ENCODE results near the gene ARMC2. TPM values are rescaled to one million over a fixed set of nuclear protein-coding genes. Genes with fewer than 3 reads are reported as not detected.
"Not testable (repeated sequence)": the region's sequence is repeated elsewhere in the genome, so short reads cannot be mapped to it uniquely, and the experiment has no call there.

The ARMC2 gene
- total RNA-seq, 1 experiment from 2014 or later = 12.6 TPM

DNA sequence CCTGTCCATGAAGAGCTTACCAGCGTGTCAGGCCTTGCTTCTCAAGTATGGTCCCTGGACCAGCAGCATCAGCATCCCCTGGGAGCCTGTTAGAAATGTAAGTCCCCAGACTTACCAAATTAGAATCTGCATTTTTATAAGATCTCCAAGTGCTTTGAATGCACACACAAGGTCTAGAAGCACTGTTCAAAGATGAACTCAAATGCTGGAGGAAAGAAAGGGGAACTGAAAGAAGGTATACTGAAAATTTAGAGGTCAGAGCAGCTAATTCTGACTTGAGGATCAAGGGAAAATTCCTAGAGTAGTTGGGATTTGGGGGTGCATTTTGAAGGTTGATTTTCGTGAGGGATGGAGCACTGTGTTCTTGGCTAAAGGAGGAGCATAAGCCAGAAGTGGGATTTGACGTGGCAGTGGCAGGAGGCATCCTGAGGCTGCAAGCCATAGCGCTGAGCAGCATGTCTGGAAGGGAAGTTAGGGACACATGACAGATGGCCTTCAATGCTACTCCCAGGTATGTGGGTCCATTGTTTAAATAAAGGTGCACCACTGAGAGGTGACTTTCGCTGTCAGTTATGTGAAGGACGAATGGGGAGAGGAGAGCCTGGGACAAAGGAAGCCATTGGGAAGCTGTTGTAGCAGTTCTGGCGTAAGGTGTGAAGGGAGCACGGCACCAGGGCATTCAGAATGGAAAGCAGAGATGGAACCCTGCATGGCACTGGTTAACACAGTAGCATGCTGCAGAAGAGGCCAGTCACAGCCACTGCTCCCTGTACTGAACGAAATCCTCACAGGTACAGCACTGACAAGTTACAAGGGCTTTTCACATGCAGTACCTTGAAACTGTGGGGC lies 36.2 kb downstream of the ARMC2 start:
- CTCF ChIA-PET = interaction anchor here (1.2 kb wide), 1 partner anchor 9 kb away, joined by 3 read pairs; no protein-coding TSS in a partner anchor
- intact Hi-C loops (cut with micrococcal nuclease; ENCODE audit: unreplicated experiment) = no loop called here
- no peaks in the 10 kb centered on the region for H3K27me3 ChIP-seq (replicated peaks; ENCODE audit: insufficient read depth, low read depth, low read length, poor library complexity)
- H3K4me3 ChIP-seq (ENCODE audit: low read depth, low read length, poor library complexity, severe bottlenecking) = no peak overlapping the region
- H3K27ac ChIP-seq (ENCODE audit: low read depth, low read length, poor library complexity, severe bottlenecking) = no peak overlapping the region
- no peak for DNase-seq (ENCODE audit: low spot score)
- no TSS peak for BruUV-seq (replicated peaks)
- TF ChIP-seq, protein P1, sequence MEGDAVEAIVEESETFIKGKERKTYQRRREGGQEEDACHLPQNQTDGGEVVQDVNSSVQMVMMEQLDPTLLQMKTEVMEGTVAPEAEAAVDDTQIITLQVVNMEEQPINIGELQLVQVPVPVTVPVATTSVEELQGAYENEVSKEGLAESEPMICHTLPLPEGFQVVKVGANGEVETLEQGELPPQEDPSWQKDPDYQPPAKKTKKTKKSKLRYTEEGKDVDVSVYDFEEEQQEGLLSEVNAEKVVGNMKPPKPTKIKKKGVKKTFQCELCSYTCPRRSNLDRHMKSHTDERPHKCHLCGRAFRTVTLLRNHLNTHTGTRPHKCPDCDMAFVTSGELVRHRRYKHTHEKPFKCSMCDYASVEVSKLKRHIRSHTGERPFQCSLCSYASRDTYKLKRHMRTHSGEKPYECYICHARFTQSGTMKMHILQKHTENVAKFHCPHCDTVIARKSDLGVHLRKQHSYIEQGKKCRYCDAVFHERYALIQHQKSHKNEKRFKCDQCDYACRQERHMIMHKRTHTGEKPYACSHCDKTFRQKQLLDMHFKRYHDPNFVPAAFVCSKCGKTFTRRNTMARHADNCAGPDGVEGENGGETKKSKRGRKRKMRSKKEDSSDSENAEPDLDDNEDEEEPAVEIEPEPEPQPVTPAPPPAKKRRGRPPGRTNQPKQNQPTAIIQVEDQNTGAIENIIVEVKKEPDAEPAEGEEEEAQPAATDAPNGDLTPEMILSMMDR (conservative IDR thresholded peaks at IDR 0.05; ENCODE audit: low read depth, low read length) = no peak
- no peak for TF ChIP-seq EZH2 (IDR thresholded peaks at IDR 0.05; ENCODE audit: borderline replicate concordance, low read depth, low read length, poor library complexity, severe bottlenecking)
- POLR2A ChIA-PET (ENCODE audit: low non-redundant PET) = no interaction called here
- H3K4me1 ChIP-seq (ENCODE audit: insufficient read depth, low read length, poor library complexity, severe bottlenecking) = no peaks in the 10 kb centered on the region
- no peaks in the 10 kb centered on the region for H3K9me3 ChIP-seq (ENCODE audit: low read depth, low read length, poor library complexity, severe bottlenecking)
- H3K36me3 ChIP-seq (ENCODE audit: insufficient read depth, low read length, poor library complexity, severe bottlenecking) = no peaks in the 10 kb centered on the region

GRCh38 chr6:108888052-108888451 lies 39.8 kb downstream of the ARMC2 start:
- Histone ChIP-seq H3K4me3 (ENCODE audit: low read depth, low read length, poor library complexity, severe bottlenecking) (no peak overlapping the region), H3K36me3 (ENCODE audit: insufficient read depth, low read length, poor library complexity, severe bottlenecking) (no peaks in the 10 kb centered on the region), H3K9me3 (ENCODE audit: low read depth, low read length, poor library complexity, severe bottlenecking) (no peaks in the 10 kb centered on the region), H3K27ac (ENCODE audit: low read depth, low read length, poor library complexity, severe bottlenecking) (no peak overlapping the region), H3K27me3 (replicated peaks; ENCODE audit: insufficient read depth, low read depth, low read length, poor library complexity) (no peaks in the 10 kb centered on the region), H3K4me1 (ENCODE audit: insufficient read depth, low read length, poor library complexity, severe bottlenecking) (no peaks in the 10 kb centered on the region)
- BruUV-seq (replicated peaks) = no TSS peak
- CTCF ChIA-PET = no interaction called here
- POLR2A ChIA-PET (ENCODE audit: low non-redundant PET) = no interaction called here
- intact Hi-C loops (cut with micrococcal nuclease; ENCODE audit: unreplicated experiment) = no loop called here
- TF ChIP-seq, protein P1 (conservative IDR thresholded peaks at IDR 0.05; ENCODE audit: low read depth, low read length) = no peak
- no peak for TF ChIP-seq EZH2 (IDR thresholded peaks at IDR 0.05; ENCODE audit: borderline replicate concordance, low read depth, low read length, poor library complexity, severe bottlenecking)
- DNase-seq (ENCODE audit: low spot score) = no peak

DNA sequence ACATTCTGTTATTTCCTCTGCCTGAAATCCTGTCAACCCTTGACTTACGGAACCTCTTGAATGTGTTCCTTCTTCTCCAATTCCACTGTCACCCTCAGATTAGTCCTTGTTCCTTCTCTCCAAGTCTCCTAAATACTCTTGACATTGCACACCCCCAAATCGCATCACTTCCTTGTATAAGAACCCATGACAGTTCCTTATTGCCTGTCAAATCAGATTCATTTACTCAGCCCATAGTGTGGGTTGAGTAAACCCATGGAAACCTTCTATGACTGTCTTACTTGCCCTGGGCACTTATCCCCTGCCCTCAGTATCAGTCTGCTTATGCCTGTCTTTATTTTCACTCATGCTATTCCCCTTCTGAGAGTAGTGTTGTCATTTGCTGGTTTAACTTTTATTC lies 40.5 kb downstream of the ARMC2 start:
- H3K27me3 ChIP-seq (replicated peaks; ENCODE audit: insufficient read depth, low read depth, low read length, poor library complexity) = no peaks in the 10 kb centered on the region
- no peak overlapping the region for H3K27ac ChIP-seq (ENCODE audit: low read depth, low read length, poor library complexity, severe bottlenecking)
- DNase-seq (ENCODE audit: low spot score) = no peak
- no peaks in the 10 kb centered on the region for H3K4me1 ChIP-seq (ENCODE audit: insufficient read depth, low read length, poor library complexity, severe bottlenecking)
- no peak overlapping the region for H3K4me3 ChIP-seq (ENCODE audit: low read depth, low read length, poor library complexity, severe bottlenecking)
- no peaks in the 10 kb centered on the region for H3K36me3 ChIP-seq (ENCODE audit: insufficient read depth, low read length, poor library complexity, severe bottlenecking)
- TF ChIP-seq, protein P1 (conservative IDR thresholded peaks at IDR 0.05; ENCODE audit: low read depth, low read length) = no peak
- H3K9me3 ChIP-seq (ENCODE audit: low read depth, low read length, poor library complexity, severe bottlenecking) = no peaks in the 10 kb centered on the region
- intact Hi-C loops (cut with micrococcal nuclease; ENCODE audit: unreplicated experiment) = no loop called here
- ChIA-PET POLR2A (ENCODE audit: low non-redundant PET) (no interaction called here), CTCF (no interaction called here)
- no TSS peak for BruUV-seq (replicated peaks)

GRCh38 chr6:108890898-108891297 lies 42.7 kb downstream of the ARMC2 start:
- BruUV-seq (replicated peaks); DNase-seq (ENCODE audit: low spot score); H3K27ac ChIP-seq (ENCODE audit: low read depth, low read length, poor library complexity, severe bottlenecking); H3K27me3 ChIP-seq (replicated peaks; ENCODE audit: insufficient read depth, low read depth, low read length, poor library complexity); H3K4me1 ChIP-seq (ENCODE audit: insufficient read depth, low read length, poor library complexity, severe bottlenecking); POLR2A ChIA-PET (ENCODE audit: low non-redundant PET); H3K36me3 ChIP-seq (ENCODE audit: insufficient read depth, low read length, poor library complexity, severe bottlenecking); H3K4me3 ChIP-seq (ENCODE audit: low read depth, low read length, poor library complexity, severe bottlenecking); H3K9me3 ChIP-seq (ENCODE audit: low read depth, low read length, poor library complexity, severe bottlenecking): not testable (repeated sequence)
- CTCF ChIA-PET = interaction anchor here (1.4 kb wide), 1 partner anchor 348 kb away, joined by 8 read pairs; no protein-coding TSS in a partner anchor
- intact Hi-C loops (cut with micrococcal nuclease; ENCODE audit: unreplicated experiment) = loop anchor here (5.0 kb wide), 3 partner anchors 109 to 334 kb away; no protein-coding TSS in a partner anchor
